Measurements from ENCODE around the gene LYZL1.
"Not testable (repeated sequence)": the region's sequence is repeated elsewhere in the genome, so short reads cannot be mapped to it uniquely, and the experiment has no call there.

LYZL1 gene

GRCh38 chr10:29288906-29289305 lies at the start of gene LYZL1:
TSS of gene LYZL1 (plus strand) at chr10:29289070. CDS start at chr10:29291868, 2,798 bp downstream.
- not testable (repeated sequence) for DNase-seq (ENCODE audit: low read depth in 2 of 3, low spot score in 2 of 3)

- no peak for DNase-seq (ENCODE audit: low read depth in 2 of 3, low spot score in 2 of 3)
These were observed 49.0 kb upstream of the LYZL1 start for GRCh38 chr10:29239569-29240472.

GRCh38 chr10:29240986-29241660 lies 47.7 kb upstream of the LYZL1 start:
- no peak for DNase-seq (ENCODE audit: low read depth in 2 of 3, low spot score in 2 of 3)

- DNase-seq (ENCODE audit: low read depth in 2 of 3, low spot score in 2 of 3) = no peak
These were observed 46.9 kb upstream of the LYZL1 start for GRCh38 chr10:29241925-29242324.

GRCh38 chr10:29243066-29243465 lies 45.8 kb upstream of the LYZL1 start:
- DNase-seq (ENCODE audit: low read depth in 2 of 3, low spot score in 2 of 3) = no peak

GRCh38 chr10:29243750-29244149 lies 45.1 kb upstream of the LYZL1 start:
- DNase-seq (ENCODE audit: low read depth in 2 of 3, low spot score in 2 of 3) = no peak

GRCh38 chr10:29244978-29245377 lies 43.9 kb upstream of the LYZL1 start:
- no peak for DNase-seq (ENCODE audit: low read depth in 2 of 3, low spot score in 2 of 3)

- no peak for DNase-seq (ENCODE audit: low read depth in 2 of 3, low spot score in 2 of 3)
These were observed 43.4 kb upstream of the LYZL1 start for GRCh38 chr10:29245476-29245875.

GRCh38 chr10:29246449-29246848 lies 42.4 kb upstream of the LYZL1 start:
- no peak for DNase-seq (ENCODE audit: low read depth in 2 of 3, low spot score in 2 of 3)

GRCh38 chr10:29248158-29248557 lies 40.7 kb upstream of the LYZL1 start:
- DNase-seq (ENCODE audit: low read depth in 2 of 3, low spot score in 2 of 3) = no peak

- DNase-seq (ENCODE audit: low read depth in 2 of 3, low spot score in 2 of 3) = no peak
These were observed 39.9 kb upstream of the LYZL1 start for GRCh38 chr10:29249018-29249417.

- no peak for DNase-seq (ENCODE audit: low read depth in 2 of 3, low spot score in 2 of 3)
These were observed 38.8 kb upstream of the LYZL1 start for GRCh38 chr10:29250066-29250465.

GRCh38 chr10:29252811-29253689 lies 35.8 kb upstream of the LYZL1 start:
- DNase-seq (ENCODE audit: low read depth in 2 of 3, low spot score in 2 of 3) = no peak

- no peak for DNase-seq (ENCODE audit: low read depth in 2 of 3, low spot score in 2 of 3)
These were observed 35.2 kb upstream of the LYZL1 start for GRCh38 chr10:29253690-29254029.

- no peak for DNase-seq (ENCODE audit: low read depth in 2 of 3, low spot score in 2 of 3)
These were observed 34.5 kb upstream of the LYZL1 start for GRCh38 chr10:29254123-29255046.

GRCh38 chr10:29255104-29255503 lies 33.8 kb upstream of the LYZL1 start:
- DNase-seq (ENCODE audit: low read depth in 2 of 3, low spot score in 2 of 3) = no peak

GRCh38 chr10:29256019-29256418 lies 32.9 kb upstream of the LYZL1 start:
- DNase-seq (ENCODE audit: low read depth in 2 of 3, low spot score in 2 of 3) = no peak

GRCh38 chr10:29256586-29256985 lies 32.3 kb upstream of the LYZL1 start:
- no peak for DNase-seq (ENCODE audit: low read depth in 2 of 3, low spot score in 2 of 3)

- DNase-seq (ENCODE audit: low read depth in 2 of 3, low spot score in 2 of 3) = no peak
These were observed 31.6 kb upstream of the LYZL1 start for GRCh38 chr10:29257106-29257783.

GRCh38 chr10:29257784-29258135 lies 31.1 kb upstream of the LYZL1 start:
- no peak for DNase-seq (ENCODE audit: low read depth in 2 of 3, low spot score in 2 of 3)

Data from activated CD8-positive, alpha-beta memory T cell treated with anti-CD3 and anti-CD28 coated beads for 48 hours (primary cell).